Eye (tissue), 1 donor: ENCODE measurements around the gene SLC25A18.
"Not testable (repeated sequence)": the region's sequence is repeated elsewhere in the genome, so short reads cannot be mapped to it uniquely, and the experiment has no call there.

Experiments used
- DNase-seq: peaks from one replicate; pipeline ENCODE4 v3.0.0-alpha.2; 2015

Gene SLC25A18

GRCh38 chr22:17612057-17612456 lies 48.8 kb downstream of the SLC25A18 start:
- DNase-seq: no peak

- no peak for DNase-seq
Observed at GRCh38 chr22:17613280-17613679, 50.0 kb downstream of the SLC25A18 start.

DNA sequence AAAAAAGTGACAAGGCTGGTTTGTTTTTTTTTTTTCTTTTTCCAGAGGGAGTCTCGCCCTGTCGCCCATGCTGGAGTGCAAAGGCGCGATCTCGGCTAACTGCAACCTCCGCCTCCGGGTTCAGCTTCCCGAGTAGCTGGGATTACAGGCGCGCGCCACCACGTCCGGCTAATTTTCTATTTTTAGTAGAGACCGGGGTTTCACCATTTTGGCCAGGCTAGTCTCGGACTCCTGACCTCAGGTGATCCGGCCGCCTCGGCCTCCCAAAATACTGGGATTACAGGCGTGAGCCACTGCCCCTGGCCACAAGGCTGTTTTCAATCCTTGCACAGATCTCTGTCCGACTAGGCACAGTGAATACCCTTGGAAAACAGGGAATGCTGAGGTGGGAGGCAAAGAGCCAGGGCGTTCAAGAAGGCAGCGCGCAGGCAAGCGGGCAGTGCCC lies 64.7 kb downstream of the SLC25A18 start:
- no peak for DNase-seq

- peak; percentile 99 for DNase-seq
Observed at GRCh38 chr22:17628406-17629172, 65.3 kb downstream of the SLC25A18 start, which contains the start of gene ATP6V1E1. TSS of gene ATP6V1E1 (minus strand) at chr22:17628749. CDS start at chr22:17628635, 114 bp downstream.

- no peak for DNase-seq
Observed at GRCh38 chr22:17629173-17629489, 65.8 kb downstream of the SLC25A18 start.

DNA sequence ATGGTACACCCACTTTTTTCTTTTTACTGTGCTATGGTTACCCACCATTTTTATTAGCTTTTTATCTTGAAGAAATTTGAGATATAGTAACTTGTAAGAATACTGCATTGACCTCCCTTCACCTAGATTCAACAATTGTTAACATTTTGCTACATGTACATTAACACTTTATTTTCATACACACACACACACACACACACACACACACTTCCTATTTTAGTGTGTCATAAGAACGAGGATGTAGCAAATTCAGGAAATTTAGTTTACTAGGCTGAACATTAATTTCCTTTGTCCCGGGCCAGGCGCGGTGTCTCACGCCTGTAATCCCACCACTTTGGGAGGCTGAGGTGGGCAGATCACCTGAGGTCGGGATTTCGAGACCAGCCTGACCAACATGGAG lies 66.3 kb downstream of the SLC25A18 start:
- DNase-seq: no peak

GRCh38 chr22:17631076-17631565 lies 67.8 kb downstream of the SLC25A18 start:
- no peak for DNase-seq

DNA sequence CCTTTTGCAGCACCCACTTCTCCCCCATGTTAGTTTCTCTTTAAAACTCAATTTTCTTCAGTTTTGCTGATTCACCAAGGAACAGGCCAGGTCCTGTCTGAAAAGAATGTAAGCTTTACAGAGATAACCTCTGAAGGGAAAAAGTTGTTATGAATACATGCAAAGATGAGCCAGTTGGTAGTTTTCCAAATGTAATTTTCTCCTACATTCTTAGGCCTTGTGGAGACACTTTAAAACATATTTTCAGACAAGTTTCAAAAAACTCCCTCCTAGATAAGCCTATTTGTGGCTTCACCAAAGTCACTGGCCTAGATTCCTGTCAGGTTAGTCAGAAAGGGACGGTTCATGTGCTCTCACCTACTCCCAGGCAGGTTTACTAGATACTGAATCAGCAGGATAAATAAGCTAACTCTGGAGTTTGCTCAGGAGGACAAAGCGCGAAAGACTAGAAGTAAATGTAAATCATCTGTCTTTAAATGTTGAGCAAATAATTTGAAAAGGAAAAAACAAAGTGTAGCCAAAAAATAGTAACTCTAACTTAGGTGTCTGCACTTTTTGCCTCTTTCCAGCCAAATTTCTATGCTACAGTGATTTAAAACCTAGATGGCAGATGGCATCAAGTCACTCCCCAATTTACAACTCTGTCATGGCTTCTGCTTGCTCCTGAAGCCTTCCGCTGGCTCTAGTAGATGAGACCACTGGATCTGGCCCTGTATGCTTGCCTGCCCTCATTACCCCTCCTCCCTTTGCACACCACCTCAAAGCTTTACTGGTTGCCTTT lies 70.1 kb downstream of the SLC25A18 start:
- DNase-seq: peak; percentile 18

GRCh38 chr22:17633998-17634323 lies 70.7 kb downstream of the SLC25A18 start:
- DNase-seq: no peak

DNA sequence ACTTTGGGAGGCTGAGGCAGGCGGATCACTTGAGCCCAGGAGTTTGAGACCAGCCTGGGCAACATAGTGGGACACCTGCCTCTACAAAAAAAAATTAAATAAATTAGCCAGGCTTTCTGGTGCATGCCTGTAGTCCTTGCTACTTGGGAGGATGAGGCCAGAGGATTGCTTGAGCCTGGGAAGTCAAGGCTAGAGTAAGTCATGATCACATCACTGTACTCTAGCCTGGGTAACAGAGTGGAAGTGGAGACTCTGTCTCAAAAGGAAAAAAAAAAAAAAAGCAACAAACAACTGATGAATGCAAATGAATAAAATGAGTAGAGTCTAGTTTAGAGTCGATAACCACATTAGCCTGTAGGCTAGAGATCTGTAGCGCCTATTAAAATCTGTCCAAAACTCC lies 71.4 kb downstream of the SLC25A18 start:
- no peak for DNase-seq

DNA sequence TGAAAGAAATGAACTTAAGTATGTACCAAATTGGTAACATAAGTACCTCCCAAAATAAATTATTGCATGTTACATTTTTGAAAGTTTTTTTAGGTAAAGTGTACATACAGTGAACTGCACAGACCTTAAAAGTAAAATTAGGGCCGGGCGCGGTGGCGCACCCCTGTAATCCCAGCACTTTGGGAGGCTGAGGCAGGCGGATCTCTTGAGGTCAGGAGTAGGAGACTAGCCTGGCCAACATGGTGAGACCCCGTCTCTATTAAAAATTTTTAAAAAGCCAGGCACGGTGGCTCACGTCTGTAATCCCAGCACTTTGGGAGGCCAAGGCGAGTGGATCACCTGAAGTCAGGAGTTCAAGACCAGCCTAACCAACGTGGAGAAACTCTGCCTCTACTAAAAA lies 73.6 kb downstream of the SLC25A18 start:
- not testable (repeated sequence) for DNase-seq

- peak; percentile 16 for DNase-seq
Observed at GRCh38 chr22:17637490-17638181, 74.3 kb downstream of the SLC25A18 start.

DNA sequence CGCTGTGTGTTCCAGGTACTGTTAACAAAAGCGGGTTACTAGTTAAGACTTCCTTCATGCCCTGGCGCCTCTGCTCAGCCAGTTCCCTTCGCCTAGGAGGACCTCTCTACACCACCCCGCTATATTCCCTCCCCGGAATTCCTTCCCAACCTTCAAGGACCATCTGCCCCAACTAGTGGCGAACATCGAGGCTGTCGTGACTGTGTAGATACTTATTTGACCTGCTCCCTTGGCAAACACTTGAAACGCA lies 74.8 kb downstream of the SLC25A18 start:
- DNase-seq: no peak

GRCh38 chr22:17638432-17639246 lies 75.3 kb downstream of the SLC25A18 start, which contains the start of gene BCL2L13:
TSS of gene BCL2L13 (plus strand) at chr22:17638757. CDS start at chr22:17655712, 16,955 bp downstream.
- peak; percentile 97 for DNase-seq

DNA sequence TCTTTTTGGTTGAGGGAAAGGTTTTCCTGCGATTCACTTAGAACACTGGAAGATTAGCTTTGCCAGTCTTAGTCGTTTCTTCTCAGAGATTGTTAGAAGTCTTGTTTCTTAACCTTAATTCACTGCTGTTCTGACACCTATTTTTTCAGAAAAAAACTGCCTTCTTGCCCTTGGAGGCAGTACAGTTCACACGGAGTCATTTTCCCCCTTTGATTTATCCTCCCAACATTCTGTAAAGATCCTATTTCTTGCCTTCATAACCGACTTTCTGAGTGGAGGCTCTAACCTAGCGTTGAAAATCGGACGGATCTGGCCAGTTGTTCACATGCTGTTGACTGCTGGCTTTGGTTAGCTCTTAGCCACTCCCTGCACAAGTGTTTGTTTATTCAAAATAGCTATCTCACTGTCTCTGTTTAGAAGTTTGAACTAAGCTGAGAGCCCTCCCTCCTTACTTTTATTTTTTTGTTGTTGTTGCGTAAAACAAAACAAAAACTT lies 76.0 kb downstream of the SLC25A18 start:
- DNase-seq: peak; percentile 82
